ENCODE results near the gene NBAS.
A peak's percentile ranks its signal among the peaks of the same experiment; 100 is the strongest.
"Not testable (repeated sequence)": the region's sequence is repeated elsewhere in the genome, so short reads cannot be mapped to it uniquely, and the experiment has no call there.

The NBAS gene

GRCh38 chr2:15251753-15252152 lies 309.4 kb downstream of the NBAS start:
- POLR2A ChIA-PET, result no interaction called here
- no peak overlapping the region for H3K4me3 ChIP-seq (ENCODE audit: control insufficient read depth in 1 of 7, extremely low read depth in 1 of 7, insufficient read depth in 4 of 7, low read depth in 2 of 7, low read length in 6 of 7)
- peaks cover 0 to 5% (median 1%) of the 10 kb centered on the region in 4 experiments for H3K36me3 ChIP-seq (ENCODE audit: control insufficient read depth in 4 of 4, insufficient read depth in 4 of 4, low read length in 3 of 4)
- no peak overlapping the region for H3K27ac ChIP-seq (ENCODE audit: insufficient read depth in 1 of 2, low read depth in 1 of 2, low read length in 2 of 2, poor library complexity in 1 of 2, severe bottlenecking in 2 of 2)
- CTCF ChIA-PET, result no interaction called here
- no peaks in the 10 kb centered on the region for H3K4me1 ChIP-seq (ENCODE audit: control extremely low read depth in 1 of 4, control insufficient read depth in 4 of 4, insufficient read depth in 4 of 4, low read length in 3 of 4)
- H3K27me3 ChIP-seq (replicated peaks in 2 of 5; ENCODE audit: control insufficient read depth in 4 of 5, insufficient read depth in 5 of 5, low read length in 4 of 5), result no peaks in the 10 kb centered on the region
- H3K9me3 ChIP-seq (ENCODE audit: control extremely low read depth in 1 of 5, control insufficient read depth in 4 of 5, insufficient read depth in 2 of 5, low read depth in 1 of 5, low read length in 4 of 5), result peaks cover 0 to 2% (median 0%) of the 10 kb centered on the region in 5 experiments
- DNase-seq, result no peak
- 100% methylated on average over 3 of the region's 3 CpGs for WGBS (ENCODE audit: insufficient coverage)

- H3K9me3 ChIP-seq (ENCODE audit: control extremely low read depth in 1 of 5, control insufficient read depth in 4 of 5, insufficient read depth in 2 of 5, low read depth in 1 of 5, low read length in 4 of 5); POLR2A ChIA-PET; CTCF ChIA-PET; H3K27me3 ChIP-seq (replicated peaks in 2 of 5; ENCODE audit: control insufficient read depth in 4 of 5, insufficient read depth in 5 of 5, low read length in 4 of 5); H3K36me3 ChIP-seq (ENCODE audit: control insufficient read depth in 4 of 4, insufficient read depth in 4 of 4, low read length in 3 of 4); H3K4me3 ChIP-seq (ENCODE audit: control insufficient read depth in 1 of 7, extremely low read depth in 1 of 7, insufficient read depth in 4 of 7, low read depth in 2 of 7, low read length in 6 of 7); H3K27ac ChIP-seq (ENCODE audit: insufficient read depth in 1 of 2, low read depth in 1 of 2, low read length in 2 of 2, poor library complexity in 1 of 2, severe bottlenecking in 2 of 2); DNase-seq; H3K4me1 ChIP-seq (ENCODE audit: control extremely low read depth in 1 of 4, control insufficient read depth in 4 of 4, insufficient read depth in 4 of 4, low read length in 3 of 4): not testable (repeated sequence)
- 100% methylated on average over 1 of the region's 3 CpGs for WGBS (ENCODE audit: insufficient coverage)
Measured at GRCh38 chr2:15250946-15251345, 310.2 kb downstream of the NBAS start.

GRCh38 chr2:15246870-15247269 lies 314.3 kb downstream of the NBAS start:
- 100% methylated on average over 4 of the region's 5 CpGs for WGBS (ENCODE audit: insufficient coverage)
- POLR2A ChIA-PET, result no interaction called here
- CTCF ChIA-PET, result no interaction called here
- no peak overlapping the region for H3K4me3 ChIP-seq (ENCODE audit: control insufficient read depth in 1 of 7, extremely low read depth in 1 of 7, insufficient read depth in 4 of 7, low read depth in 2 of 7, low read length in 6 of 7)
- peaks cover 0 to 4% (median 2%) of the 10 kb centered on the region in 4 experiments for H3K36me3 ChIP-seq (ENCODE audit: control insufficient read depth in 4 of 4, insufficient read depth in 4 of 4, low read length in 3 of 4)
- H3K27me3 ChIP-seq (replicated peaks in 2 of 5; ENCODE audit: control insufficient read depth in 4 of 5, insufficient read depth in 5 of 5, low read length in 4 of 5), result no peaks in the 10 kb centered on the region
- peaks cover 0 to 6% (median 0%) of the 10 kb centered on the region in 4 experiments for H3K4me1 ChIP-seq (ENCODE audit: control extremely low read depth in 1 of 4, control insufficient read depth in 4 of 4, insufficient read depth in 4 of 4, low read length in 3 of 4)
- H3K9me3 ChIP-seq (ENCODE audit: control extremely low read depth in 1 of 5, control insufficient read depth in 4 of 5, insufficient read depth in 2 of 5, low read depth in 1 of 5, low read length in 4 of 5), result peaks cover 0 to 2% (median 0%) of the 10 kb centered on the region in 5 experiments
- DNase-seq, result no peak
- H3K27ac ChIP-seq (ENCODE audit: insufficient read depth in 1 of 2, low read depth in 1 of 2, low read length in 2 of 2, poor library complexity in 1 of 2, severe bottlenecking in 2 of 2), result no peak overlapping the region

- Histone ChIP-seq H3K9me3 (ENCODE audit: control extremely low read depth in 1 of 5, control insufficient read depth in 4 of 5, insufficient read depth in 2 of 5, low read depth in 1 of 5, low read length in 4 of 5) (no peaks in the 10 kb centered on the region), H3K4me1 (ENCODE audit: control extremely low read depth in 1 of 4, control insufficient read depth in 4 of 4, insufficient read depth in 4 of 4, low read length in 3 of 4) (peaks cover 0 to 6% (median 0%) of the 10 kb centered on the region in 4 experiments), H3K4me3 (ENCODE audit: control insufficient read depth in 1 of 7, extremely low read depth in 1 of 7, insufficient read depth in 4 of 7, low read depth in 2 of 7, low read length in 6 of 7) (no peak overlapping the region), H3K27ac (ENCODE audit: insufficient read depth in 1 of 2, low read depth in 1 of 2, low read length in 2 of 2, poor library complexity in 1 of 2, severe bottlenecking in 2 of 2) (no peak overlapping the region), H3K27me3 (replicated peaks in 2 of 5; ENCODE audit: control insufficient read depth in 4 of 5, insufficient read depth in 5 of 5, low read length in 4 of 5) (no peaks in the 10 kb centered on the region), H3K36me3 (ENCODE audit: control insufficient read depth in 4 of 4, insufficient read depth in 4 of 4, low read length in 3 of 4) (peaks cover 0 to 4% (median 0%) of the 10 kb centered on the region in 4 experiments)
- WGBS (ENCODE audit: insufficient coverage), result 100% methylated on average over 2 of the region's 6 CpGs
- DNase-seq, result no peak
- ChIA-PET POLR2A (no interaction called here), CTCF (no interaction called here)
Measured at GRCh38 chr2:15243762-15244161, 317.4 kb downstream of the NBAS start.

- peaks cover 0 to 6% (median 0%) of the 10 kb centered on the region in 4 experiments for H3K4me1 ChIP-seq (ENCODE audit: control extremely low read depth in 1 of 4, control insufficient read depth in 4 of 4, insufficient read depth in 4 of 4, low read length in 3 of 4)
- POLR2A ChIA-PET, result no interaction called here
- 74% methylated on average over 2 of the region's 3 CpGs for WGBS (ENCODE audit: insufficient coverage)
Measured at GRCh38 chr2:15242936-15243461, 318.1 kb downstream of the NBAS start.

GRCh38 chr2:15241929-15242328 lies 319.2 kb downstream of the NBAS start:
- H3K9me3 ChIP-seq (ENCODE audit: control extremely low read depth in 1 of 5, control insufficient read depth in 4 of 5, insufficient read depth in 2 of 5, low read depth in 1 of 5, low read length in 4 of 5), result no peaks in the 10 kb centered on the region
- ChIA-PET CTCF (interaction anchor here (0.6 kb wide), 1 partner anchor 33 kb away, joined by 3 read pairs; no protein-coding TSS in a partner anchor), POLR2A (no interaction called here)

More at GRCh38 chr2:15242936-15243461, 318.1 kb downstream of the NBAS start:
- CTCF ChIA-PET, result no interaction called here
- Histone ChIP-seq H3K9me3 (ENCODE audit: control extremely low read depth in 1 of 5, control insufficient read depth in 4 of 5, insufficient read depth in 2 of 5, low read depth in 1 of 5, low read length in 4 of 5) (no peaks in the 10 kb centered on the region), H3K27ac (ENCODE audit: insufficient read depth in 1 of 2, low read depth in 1 of 2, low read length in 2 of 2, poor library complexity in 1 of 2, severe bottlenecking in 2 of 2) (no peak overlapping the region), H3K36me3 (ENCODE audit: control insufficient read depth in 4 of 4, insufficient read depth in 4 of 4, low read length in 3 of 4) (peaks cover 0 to 7% (median 0%) of the 10 kb centered on the region in 4 experiments), H3K4me3 (ENCODE audit: control insufficient read depth in 1 of 7, extremely low read depth in 1 of 7, insufficient read depth in 4 of 7, low read depth in 2 of 7, low read length in 6 of 7) (no peak overlapping the region), H3K27me3 (replicated peaks in 2 of 5; ENCODE audit: control insufficient read depth in 4 of 5, insufficient read depth in 5 of 5, low read length in 4 of 5) (no peaks in the 10 kb centered on the region)
- peak in 2 of 3 donors; percentile 28 to 39 for DNase-seq

GRCh38 chr2:15241201-15241600 lies 319.9 kb downstream of the NBAS start:
- Histone ChIP-seq H3K27me3 (replicated peaks in 2 of 5; ENCODE audit: control insufficient read depth in 4 of 5, insufficient read depth in 5 of 5, low read length in 4 of 5) (no peaks in the 10 kb centered on the region), H3K27ac (ENCODE audit: insufficient read depth in 1 of 2, low read depth in 1 of 2, low read length in 2 of 2, poor library complexity in 1 of 2, severe bottlenecking in 2 of 2) (no peak overlapping the region), H3K36me3 (ENCODE audit: control insufficient read depth in 4 of 4, insufficient read depth in 4 of 4, low read length in 3 of 4) (peaks cover 0 to 7% (median 2%) of the 10 kb centered on the region in 4 experiments), H3K9me3 (ENCODE audit: control extremely low read depth in 1 of 5, control insufficient read depth in 4 of 5, insufficient read depth in 2 of 5, low read depth in 1 of 5, low read length in 4 of 5) (no peaks in the 10 kb centered on the region), H3K4me3 (ENCODE audit: control insufficient read depth in 1 of 7, extremely low read depth in 1 of 7, insufficient read depth in 4 of 7, low read depth in 2 of 7, low read length in 6 of 7) (no peak overlapping the region), H3K4me1 (ENCODE audit: control extremely low read depth in 1 of 4, control insufficient read depth in 4 of 4, insufficient read depth in 4 of 4, low read length in 3 of 4) (peaks cover 0 to 6% (median 0%) of the 10 kb centered on the region in 4 experiments)
- POLR2A ChIA-PET, result interaction anchor here (0.6 kb wide), 1 partner anchor 9 kb away, joined by 14 read pairs; no protein-coding TSS in a partner anchor
- no CpG with 5 or more reads among the region's 1 CpG for WGBS (ENCODE audit: insufficient coverage)
- no peak for DNase-seq
- CTCF ChIA-PET, result no interaction called here

More at GRCh38 chr2:15241929-15242328, 319.2 kb downstream of the NBAS start:
- Histone ChIP-seq H3K27ac (ENCODE audit: insufficient read depth in 1 of 2, low read depth in 1 of 2, low read length in 2 of 2, poor library complexity in 1 of 2, severe bottlenecking in 2 of 2) (no peak overlapping the region), H3K4me3 (ENCODE audit: control insufficient read depth in 1 of 7, extremely low read depth in 1 of 7, insufficient read depth in 4 of 7, low read depth in 2 of 7, low read length in 6 of 7) (no peak overlapping the region), H3K4me1 (ENCODE audit: control extremely low read depth in 1 of 4, control insufficient read depth in 4 of 4, insufficient read depth in 4 of 4, low read length in 3 of 4) (peaks cover 0 to 6% (median 0%) of the 10 kb centered on the region in 4 experiments), H3K27me3 (replicated peaks in 2 of 5; ENCODE audit: control insufficient read depth in 4 of 5, insufficient read depth in 5 of 5, low read length in 4 of 5) (no peaks in the 10 kb centered on the region), H3K36me3 (ENCODE audit: control insufficient read depth in 4 of 4, insufficient read depth in 4 of 4, low read length in 3 of 4) (peaks cover 0 to 7% (median 1%) of the 10 kb centered on the region in 4 experiments)
- 100% methylated on average over 2 of the region's 3 CpGs for WGBS (ENCODE audit: insufficient coverage)
- DNase-seq, result no peak

All from common myeloid progenitor, CD34-positive (primary cell).